Adrenal gland (tissue), 12 donors: Measurements from ENCODE around the gene BCAR3. TPM values are rescaled to one million over a fixed set of nuclear protein-coding genes. Genes with fewer than 3 reads are reported as not detected.

Experiments
- DNase-seq, 7 donors: peaks; one replicate each; pipeline ENCODE4 v3.0.0-alpha.2; 2019 to 2020
- H3K27ac ChIP-seq, 5 donors: fragments of 200-600 bp; sonication (generic) in 4 of 5; 1 replicate in 3 of 5; 2 replicates in 2 of 5; pipeline versions ENCODE4 v1.5.1 to v1.8.0; 2016 to 2020; ENCODE audit warnings: mild to moderate bottlenecking in 1 of 5
- H3K27me3 ChIP-seq: fragments of 200-600 bp; 2 replicates; pipeline ENCODE4 v1.8.0; 2021
- H3K36me3 ChIP-seq, 2 donors: fragments of 200-600 bp; replicated peaks in 1 of 2; 1 replicate in 1 of 2; 2 replicates in 1 of 2; pipeline versions ENCODE4 v1.5.1 to v1.8.0; 2018 to 2022
- H3K4me1 ChIP-seq, 2 donors: fragments of 200-600 bp; replicated peaks in 1 of 2; 1 replicate in 1 of 2; 2 replicates in 1 of 2; pipeline versions ENCODE4 v1.5.1 to v1.8.0; 2018 to 2021
- H3K4me3 ChIP-seq, 4 donors: fragments of 200-600 bp; sonication (generic) in 3 of 4; one replicate each; pipeline ENCODE4 v1.5.1; 2016 to 2018
- H3K9me3 ChIP-seq, 3 donors: fragments of 200-600 bp; sonication (generic) in 1 of 3; replicated peaks in 1 of 3; 1 replicate in 2 of 3; 2 replicates in 1 of 3; pipeline versions ENCODE4 v1.5.1 to v1.8.0; 2016 to 2021
- POLR2A ChIP-seq, 2 donors: fragments of 450-650 bp; IDR thresholded peaks; one replicate each; pipeline ENCODE4 v1.6.1; 2017; ENCODE audit warnings: antibody characterized with exemption in 2 of 2, mild to moderate bottlenecking in 2 of 2, moderate library complexity in 1 of 2
- WGBS, 4 donors: extraction: QIAGEN DNeasy Blood & Tissue Kit in 2 of 4; methylation state at CpG; one replicate each; pipeline versions ENCODE4 v1.1.5 to v1.1.7; 2013 to 2017; 5-methylcytosine and 5-hydroxymethylcytosine counted together
- intact Hi-C, 2 donors: fragments of 100-400 bp; cut with DNase I; formaldehyde crosslinking; loops; one replicate each; pipeline versions ENCODE4 v1.14.1 to v1.15.0; 2022 to 2023
- polyA plus RNA-seq, 3 donors: library from polyadenylated mRNA; stranded (reverse); fragments of 200-250 nt in 2 of 3; fragments of 350-450 nt in 1 of 3; fragmentation: Illumina TruSeq in 1 of 3; extraction: RNeasy Lipid Tissue Mini Kit (QIAGEN cat#74804) in 1 of 3; gene quantifications; one replicate each; pipeline ENCODE4 v1.2.3, GENCODE V29; 2013 to 2014
- total RNA-seq, 9 donors: library from RNA; depleted of rRNA in 4 of 9; stranded (reverse); fragments of >200 nt in 4 of 9; fragments of 120-200 nt in 1 of 9; fragmentation: NEBNext Ultra II Directional in 1 of 9; extraction: Animal tissue kit (Norgen Biotek cat#: 25700) in 1 of 9; gene quantifications; one replicate each; pipeline versions ENCODE4 v1.1.0 to v1.2.4, GENCODE V29; 2013 to 2023
- TF ChIP-seq, protein P1 (sequence below), 6 experiments: fragments of 450-650 bp in 4 of 6; fragments of 200-600 bp in 2 of 6; sonication (generic) in 1 of 6; IDR thresholded peaks; 1 replicate in 5 of 6; 2 replicates in 1 of 6; pipeline versions ENCODE4 v1.5.1 to v1.8.0; 2016 to 2021; ENCODE audit warnings: antibody characterized with exemption in 6 of 6, mild to moderate bottlenecking in 2 of 6, moderate library complexity in 1 of 6
- donor health status: healthy with polysubstance abuse.
- donor health status: Bipolar disorder and iron deficiency.
- donor health status: DM: yes; HTN: yes; CAD: no.
- donor health status: DM: no; HTN: no; CAD: no.
- donor health status: DM: no; HTN: no; CAD: no.
- donor health status: DM: yes; HTN: yes; CAD: no.

The BCAR3 gene
- total and polyA plus RNA-seq, 12 donors: 6.5 to 31.6 (median 23.9) TPM

DNA sequence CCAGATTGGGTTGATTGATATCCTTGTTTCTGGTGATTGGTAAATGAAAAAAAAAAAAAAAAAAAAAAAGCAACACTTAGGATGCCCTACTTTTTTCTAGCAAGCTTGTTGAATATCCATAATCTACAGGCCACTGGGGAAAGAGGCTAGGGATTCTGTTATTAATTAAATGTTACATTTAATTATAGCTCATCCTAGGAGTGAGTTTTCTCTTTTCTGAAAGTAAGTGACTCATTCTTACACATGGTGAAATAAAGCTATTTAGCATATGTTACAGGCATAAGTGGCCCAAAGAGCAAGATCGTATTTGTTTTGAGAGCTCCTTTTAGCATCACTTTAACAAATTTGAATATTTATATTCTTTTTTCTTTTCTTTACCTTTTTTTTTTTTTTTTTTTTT, 139.2 kb downstream of the BCAR3 start:
- intact Hi-C loops: loop anchor here in 1 of 2 donors (10.0 kb wide), 1 partner anchor 98 kb away; the partner anchor contains the start of gene FNBP1L
- no peak overlapping the region for H3K27ac ChIP-seq
- 95 to 100% (median 97%) methylated on average over 1 of the region's 1 CpG for WGBS, 4 donors
- H3K4me1 ChIP-seq: no peaks in the 10 kb centered on the region
- no peak for DNase-seq
- H3K27me3 ChIP-seq: no peaks in the 10 kb centered on the region
- H3K4me3 ChIP-seq: no peak overlapping the region
- no peaks in the 10 kb centered on the region for H3K9me3 ChIP-seq
- TF ChIP-seq POLR2A (IDR thresholded peaks at IDR 0.05): no peak
- TF ChIP-seq, protein P1, sequence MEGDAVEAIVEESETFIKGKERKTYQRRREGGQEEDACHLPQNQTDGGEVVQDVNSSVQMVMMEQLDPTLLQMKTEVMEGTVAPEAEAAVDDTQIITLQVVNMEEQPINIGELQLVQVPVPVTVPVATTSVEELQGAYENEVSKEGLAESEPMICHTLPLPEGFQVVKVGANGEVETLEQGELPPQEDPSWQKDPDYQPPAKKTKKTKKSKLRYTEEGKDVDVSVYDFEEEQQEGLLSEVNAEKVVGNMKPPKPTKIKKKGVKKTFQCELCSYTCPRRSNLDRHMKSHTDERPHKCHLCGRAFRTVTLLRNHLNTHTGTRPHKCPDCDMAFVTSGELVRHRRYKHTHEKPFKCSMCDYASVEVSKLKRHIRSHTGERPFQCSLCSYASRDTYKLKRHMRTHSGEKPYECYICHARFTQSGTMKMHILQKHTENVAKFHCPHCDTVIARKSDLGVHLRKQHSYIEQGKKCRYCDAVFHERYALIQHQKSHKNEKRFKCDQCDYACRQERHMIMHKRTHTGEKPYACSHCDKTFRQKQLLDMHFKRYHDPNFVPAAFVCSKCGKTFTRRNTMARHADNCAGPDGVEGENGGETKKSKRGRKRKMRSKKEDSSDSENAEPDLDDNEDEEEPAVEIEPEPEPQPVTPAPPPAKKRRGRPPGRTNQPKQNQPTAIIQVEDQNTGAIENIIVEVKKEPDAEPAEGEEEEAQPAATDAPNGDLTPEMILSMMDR (IDR thresholded peaks at IDR 0.05): no peak
- no peaks in the 10 kb centered on the region for H3K36me3 ChIP-seq

DNA sequence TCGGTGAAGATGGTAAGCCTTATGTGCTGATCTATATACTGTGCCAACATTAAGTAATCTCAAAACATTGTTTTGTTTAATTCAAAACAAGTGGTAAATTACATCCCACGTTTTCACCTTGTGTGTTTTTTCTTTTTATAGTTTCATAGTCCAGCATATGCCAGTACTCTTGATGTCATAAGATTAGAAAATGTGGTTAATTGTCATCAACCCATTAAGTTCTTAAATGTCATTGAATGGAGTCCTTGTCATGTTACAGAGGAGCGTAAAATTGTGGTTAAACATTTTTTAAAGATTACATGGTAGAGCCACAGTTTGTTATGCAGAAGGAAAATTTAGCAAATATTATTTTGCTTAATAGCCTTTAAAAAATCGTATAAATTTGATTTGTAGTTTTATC, 140.6 kb downstream of the BCAR3 start:
- no peak for DNase-seq
- Histone ChIP-seq H3K36me3 (no peaks in the 10 kb centered on the region), H3K27ac (no peak overlapping the region), H3K27me3 (no peaks in the 10 kb centered on the region), H3K9me3 (no peaks in the 10 kb centered on the region), H3K4me3 (no peak overlapping the region), H3K4me1 (no peaks in the 10 kb centered on the region)
- intact Hi-C loops: loop anchor here in 1 of 2 donors (10.0 kb wide), 1 partner anchor 96 kb away; the partner anchor contains the start of gene FNBP1L
- WGBS, 4 donors: 91 to 93% (median 91%) methylated on average over 4 of the region's 4 CpGs
- TF ChIP-seq, protein P1 (IDR thresholded peaks at IDR 0.05): no peak
- TF ChIP-seq POLR2A (IDR thresholded peaks at IDR 0.05): no peak

GRCh38 chr1:93537924-93538323, 143.7 kb downstream of the BCAR3 start:
- TF ChIP-seq, protein P1 (IDR thresholded peaks at IDR 0.05): no peak
- no peak for TF ChIP-seq POLR2A (IDR thresholded peaks at IDR 0.05)
- no peaks in the 10 kb centered on the region for H3K27me3 ChIP-seq
- no peaks in the 10 kb centered on the region for H3K4me1 ChIP-seq
- intact Hi-C loops: no loop called here
- H3K4me3 ChIP-seq: no peak overlapping the region
- WGBS, 4 donors: 85 to 89% (median 86%) methylated on average over 2 of the region's 2 CpGs
- no peak overlapping the region for H3K27ac ChIP-seq
- no peaks in the 10 kb centered on the region for H3K36me3 ChIP-seq
- H3K9me3 ChIP-seq: no peaks in the 10 kb centered on the region
- no peak for DNase-seq

GRCh38 chr1:93537396-93537795, 144.2 kb downstream of the BCAR3 start:
- TF ChIP-seq POLR2A (IDR thresholded peaks at IDR 0.05): no peak
- TF ChIP-seq, protein P1 (IDR thresholded peaks at IDR 0.05): no peak
- Histone ChIP-seq H3K9me3 (no peaks in the 10 kb centered on the region), H3K4me3 (no peak overlapping the region), H3K27me3 (no peaks in the 10 kb centered on the region), H3K27ac (no peak overlapping the region), H3K36me3 (no peaks in the 10 kb centered on the region), H3K4me1 (no peaks in the 10 kb centered on the region)
- DNase-seq: no peak
- intact Hi-C loops: no loop called here
